ENCODE data around the gene RIPOR1.
A peak's percentile ranks its signal among the peaks of the same experiment; 100 is the strongest.
"Not testable (repeated sequence)": the region's sequence is repeated elsewhere in the genome, so short reads cannot be mapped to it uniquely, and the experiment has no call there.

The RIPOR1 gene

DNA sequence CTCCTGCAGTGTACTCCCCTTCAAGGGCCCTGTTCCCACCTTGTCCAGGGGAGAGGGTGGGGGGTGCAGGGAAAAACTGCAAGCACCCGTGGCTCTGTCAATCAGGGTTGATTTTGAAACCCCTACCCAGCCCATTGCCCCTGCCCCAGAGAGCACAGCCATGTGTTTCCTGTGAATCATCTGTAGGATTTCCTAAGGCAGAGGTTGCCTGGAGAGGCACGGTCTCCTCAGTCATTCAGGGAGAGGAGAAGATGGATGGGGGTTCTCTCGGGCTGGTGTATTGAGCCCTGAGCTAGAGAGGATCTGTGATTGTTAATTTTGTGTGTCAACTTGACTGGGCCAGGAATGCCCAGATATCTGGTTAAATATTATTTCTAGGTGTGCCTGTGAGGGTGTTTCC is 41.8 kb upstream of the RIPOR1 start:
- no peak for DNase-seq (ENCODE audit: low read depth)
- TF ChIP-seq, protein P1, sequence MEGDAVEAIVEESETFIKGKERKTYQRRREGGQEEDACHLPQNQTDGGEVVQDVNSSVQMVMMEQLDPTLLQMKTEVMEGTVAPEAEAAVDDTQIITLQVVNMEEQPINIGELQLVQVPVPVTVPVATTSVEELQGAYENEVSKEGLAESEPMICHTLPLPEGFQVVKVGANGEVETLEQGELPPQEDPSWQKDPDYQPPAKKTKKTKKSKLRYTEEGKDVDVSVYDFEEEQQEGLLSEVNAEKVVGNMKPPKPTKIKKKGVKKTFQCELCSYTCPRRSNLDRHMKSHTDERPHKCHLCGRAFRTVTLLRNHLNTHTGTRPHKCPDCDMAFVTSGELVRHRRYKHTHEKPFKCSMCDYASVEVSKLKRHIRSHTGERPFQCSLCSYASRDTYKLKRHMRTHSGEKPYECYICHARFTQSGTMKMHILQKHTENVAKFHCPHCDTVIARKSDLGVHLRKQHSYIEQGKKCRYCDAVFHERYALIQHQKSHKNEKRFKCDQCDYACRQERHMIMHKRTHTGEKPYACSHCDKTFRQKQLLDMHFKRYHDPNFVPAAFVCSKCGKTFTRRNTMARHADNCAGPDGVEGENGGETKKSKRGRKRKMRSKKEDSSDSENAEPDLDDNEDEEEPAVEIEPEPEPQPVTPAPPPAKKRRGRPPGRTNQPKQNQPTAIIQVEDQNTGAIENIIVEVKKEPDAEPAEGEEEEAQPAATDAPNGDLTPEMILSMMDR (conservative IDR thresholded peaks at IDR 0.05; ENCODE audit: low read length): no peak

DNA sequence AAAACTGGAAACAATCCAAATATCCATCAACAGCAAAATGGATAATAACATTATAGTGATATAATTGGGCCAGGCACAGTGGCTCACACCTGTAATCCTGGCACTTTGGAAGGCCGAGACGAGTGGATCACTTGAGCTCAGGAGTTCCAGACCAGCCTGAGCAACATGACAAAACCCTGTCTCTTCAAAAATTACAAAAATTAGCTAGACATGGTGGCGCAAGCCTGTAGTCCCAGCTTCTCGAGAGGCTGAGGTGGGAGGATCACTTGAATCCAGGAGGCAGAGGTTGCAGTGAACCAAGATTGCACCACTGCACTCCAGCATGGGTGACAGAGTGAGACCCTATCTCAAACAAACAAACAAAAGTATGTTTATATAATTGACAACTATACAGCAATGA is 41.1 kb upstream of the RIPOR1 start:
- not testable (repeated sequence) for DNase-seq (ENCODE audit: low read depth); H3K4me3 ChIP-seq (ENCODE audit: low read length)

More for the DNA sequence above, 41.8 kb upstream of the RIPOR1 start:
- no peak overlapping the region for H3K4me3 ChIP-seq (ENCODE audit: low read length)

DNA sequence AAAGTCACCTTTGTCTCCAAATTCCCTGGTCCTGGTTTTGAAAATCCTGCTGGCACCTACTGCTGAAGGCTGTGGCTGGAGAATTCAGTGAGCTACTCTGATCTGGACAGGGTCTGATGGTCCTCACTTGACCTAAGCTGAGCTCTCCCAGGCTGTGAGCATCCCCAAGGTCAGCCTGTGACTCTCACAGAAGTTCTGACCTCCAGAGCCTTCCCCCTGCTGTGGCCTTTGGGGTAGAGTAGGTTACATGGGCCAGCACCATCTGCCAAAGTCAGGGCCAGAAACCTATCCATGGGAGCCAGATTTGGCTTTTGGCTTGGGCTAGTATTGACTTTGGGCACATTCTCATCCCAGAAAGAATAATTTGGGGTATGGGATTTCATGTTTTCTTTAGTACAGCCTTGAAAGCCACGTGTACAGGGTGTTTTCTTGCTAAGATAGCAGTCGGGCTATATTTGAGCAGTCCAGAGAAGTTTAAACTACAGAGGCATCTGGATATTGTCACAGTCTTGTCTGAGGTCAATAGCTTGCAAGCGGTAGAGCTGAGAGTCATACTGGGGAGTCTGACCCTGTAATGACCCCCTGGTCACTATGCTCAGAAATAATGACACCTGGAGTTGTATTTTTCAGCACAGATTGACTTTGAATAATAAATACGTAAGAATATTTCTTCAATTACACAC is 39.1 kb upstream of the RIPOR1 start:
- DNase-seq (ENCODE audit: low read depth): no peak
- TF ChIP-seq, protein P1 (conservative IDR thresholded peaks at IDR 0.05; ENCODE audit: low read length): no peak
- H3K4me3 ChIP-seq (ENCODE audit: low read length): no peak overlapping the region

DNA sequence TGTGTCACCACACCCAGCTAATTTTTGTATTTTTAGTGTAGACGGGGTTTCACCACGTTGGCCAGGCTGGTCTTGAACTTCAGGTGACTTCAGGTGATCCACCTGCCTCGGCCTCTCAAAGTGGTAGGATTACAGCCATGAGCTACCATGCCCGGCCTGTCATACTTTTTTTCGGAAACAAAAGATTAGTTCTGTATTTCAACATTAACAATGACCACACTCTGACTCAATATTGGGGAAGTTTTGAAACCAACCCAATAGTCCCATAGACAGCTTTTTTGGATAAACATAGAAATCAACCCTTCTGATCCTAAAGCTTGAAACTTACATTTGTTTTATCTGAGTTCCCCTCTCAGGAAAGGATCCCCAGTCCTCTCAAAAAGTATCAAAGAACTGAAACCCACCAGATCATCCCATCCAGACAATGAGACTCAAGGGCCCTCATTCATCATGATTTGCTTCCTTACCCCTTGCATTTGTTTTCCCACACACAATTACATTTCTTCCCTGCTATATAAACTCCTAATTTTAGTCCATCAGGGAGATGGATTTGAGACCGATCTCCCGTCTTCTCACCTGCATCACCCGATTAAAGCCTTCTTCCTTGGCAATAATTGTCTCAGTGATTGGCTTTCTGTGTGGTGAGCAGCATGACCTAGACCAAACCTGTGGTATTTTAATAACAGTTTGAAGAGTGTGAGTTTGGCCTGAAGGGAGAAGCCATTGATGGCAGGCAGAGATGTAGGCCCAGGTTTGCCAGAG is 38.1 kb upstream of the RIPOR1 start:
- TF ChIP-seq, protein P1 (conservative IDR thresholded peaks at IDR 0.05; ENCODE audit: low read length): no peak
- no peak overlapping the region for H3K4me3 ChIP-seq (ENCODE audit: low read length)
- peak; percentile 36 for DNase-seq (ENCODE audit: low read depth)

DNA sequence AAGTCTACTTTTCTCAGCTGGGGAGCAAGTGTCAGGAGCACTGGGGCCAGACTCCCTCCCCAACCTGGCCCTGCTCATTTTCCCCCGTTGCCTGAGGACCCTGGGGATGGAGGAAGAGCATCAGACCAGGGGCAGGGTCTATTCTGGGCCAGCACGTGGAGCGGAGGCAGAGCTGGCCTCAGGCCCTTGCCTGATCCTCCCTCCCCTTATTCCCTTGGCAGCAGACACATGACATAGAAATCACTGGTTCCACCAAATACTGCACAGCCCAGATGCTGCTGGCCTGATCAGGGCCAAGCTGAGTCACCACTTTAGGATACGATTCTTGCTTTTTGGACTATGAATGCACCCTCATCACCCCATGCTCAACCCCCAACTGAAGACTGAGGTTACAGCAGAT is 29.5 kb upstream of the RIPOR1 start:
- DNase-seq (ENCODE audit: low read depth): peak; percentile 61
- H3K4me3 ChIP-seq (ENCODE audit: low read length): no peak overlapping the region
- TF ChIP-seq, protein P1 (conservative IDR thresholded peaks at IDR 0.05; ENCODE audit: low read length): 0 out of 2 replicates have a peak, but pooled peaks have one; percentile 1

DNA sequence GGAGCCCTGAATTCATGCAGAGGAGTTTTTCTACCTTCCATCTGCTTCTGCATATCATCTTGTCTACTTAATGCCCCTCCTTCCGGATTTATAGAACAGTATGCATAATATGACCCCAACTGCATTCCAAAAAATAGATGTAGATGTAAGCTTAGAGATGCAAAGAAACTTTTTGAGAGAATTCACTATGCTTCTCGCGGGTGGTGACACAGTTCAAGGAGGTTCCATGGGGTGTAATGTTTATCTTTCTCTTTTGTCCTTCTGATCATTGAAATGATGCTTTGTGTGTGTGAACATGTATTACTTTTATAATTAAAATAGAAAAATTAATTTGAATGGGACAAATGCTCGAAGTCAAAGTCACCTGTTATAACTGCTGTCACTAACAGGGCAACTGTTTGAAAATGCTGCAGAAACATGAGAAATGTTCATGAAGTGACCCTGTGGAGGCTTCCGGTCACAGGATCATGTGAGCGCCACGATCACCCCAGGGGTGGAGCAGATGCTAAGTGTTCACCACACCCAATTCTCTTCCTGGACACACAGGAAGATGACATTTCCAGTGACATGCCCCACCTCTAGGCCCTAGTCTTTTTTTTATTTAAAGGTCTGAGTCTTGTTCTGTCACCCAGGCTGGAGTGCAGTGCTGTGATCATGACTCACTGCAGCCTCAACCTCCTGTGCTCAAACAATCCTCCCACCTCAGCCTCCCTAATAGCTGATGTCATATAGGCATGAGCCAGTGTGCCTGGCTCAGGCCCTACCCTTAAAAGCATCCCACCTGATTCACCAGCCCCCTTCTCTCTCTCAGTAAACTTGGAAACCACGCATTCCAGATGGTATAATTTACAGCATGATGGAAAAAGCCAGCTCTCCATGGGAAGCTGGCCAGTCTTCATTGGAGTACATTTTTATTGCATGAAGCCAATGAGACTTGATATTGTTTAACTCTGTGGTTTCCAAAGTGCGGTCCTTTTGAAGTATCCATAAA is 24.3 kb upstream of the RIPOR1 start:
- no peak overlapping the region for H3K4me3 ChIP-seq (ENCODE audit: low read length)
- TF ChIP-seq, protein P1 (conservative IDR thresholded peaks at IDR 0.05; ENCODE audit: low read length): no peak
- no peak for DNase-seq (ENCODE audit: low read depth)

DNA sequence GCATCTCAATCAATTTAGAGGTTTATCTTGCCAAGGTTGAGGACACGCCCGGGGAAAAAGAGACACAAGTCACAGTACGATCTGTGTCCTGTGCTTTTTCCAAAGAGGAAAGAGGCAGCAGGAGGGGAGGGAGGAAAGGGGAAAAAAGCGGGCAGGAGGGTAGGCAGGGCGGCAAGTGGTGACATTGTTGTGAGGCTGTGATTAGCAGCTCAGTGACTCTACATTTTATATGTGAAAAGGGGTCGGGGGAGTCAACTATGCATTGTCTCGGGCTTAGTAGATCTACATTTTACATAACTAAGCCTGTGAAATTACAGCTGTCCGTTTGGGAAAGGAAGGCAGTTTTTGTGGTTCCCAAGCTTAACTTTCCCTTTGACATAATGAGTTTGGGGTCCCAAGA is 22.2 kb upstream of the RIPOR1 start:
- H3K4me3 ChIP-seq (ENCODE audit: low read length): no peak overlapping the region
- TF ChIP-seq, protein P1 (conservative IDR thresholded peaks at IDR 0.05; ENCODE audit: low read length): no peak
- no peak for DNase-seq (ENCODE audit: low read depth)
